HFFc6 (cell line): ENCODE measurements around the gene PSTPIP1. TPM values are rescaled to one million over a fixed set of nuclear protein-coding genes. Genes with fewer than 3 reads are reported as not detected.

Experiments used
- DNase-seq: peaks from one replicate; pipeline ENCODE4 v3.0.0-alpha.2; 2018
- H3K27ac Mint-ChIP-seq: 2 replicates; pipeline ENCODE4 v1.8.0; 2020; ENCODE audit warnings: mild to moderate bottlenecking, mixed read lengths
- H3K27me3 Mint-ChIP-seq: 2 replicates; pipeline ENCODE4 v1.8.0; 2021; ENCODE audit warnings: mild to moderate bottlenecking, moderate library complexity, mixed read lengths; ENCODE audit not compliant: insufficient read depth
- H3K36me3 Mint-ChIP-seq: 2 replicates; pipeline ENCODE4 v1.8.0; 2021; ENCODE audit warnings: low read depth, mixed read lengths
- H3K4me1 Mint-ChIP-seq: 2 replicates; pipeline ENCODE4 v1.8.0; 2020; ENCODE audit warnings: low read depth, mixed read lengths
- H3K4me3 Mint-ChIP-seq: 2 replicates; pipeline ENCODE4 v1.8.0; 2020; ENCODE audit warnings: mild to moderate bottlenecking, moderate library complexity, mixed read lengths
- H3K9me3 Mint-ChIP-seq: 2 replicates; pipeline ENCODE4 v1.8.0; 2020; ENCODE audit warnings: mild to moderate bottlenecking, mixed read lengths
- CTCF ChIP-seq: fragments of 200-600 bp; sonication (generic); IDR thresholded peaks from 2 replicates; pipeline ENCODE4 v1.5.0; 2021; ENCODE audit warnings: antibody characterized with exemption, mild to moderate bottlenecking
- long read RNA-seq: library from polyadenylated mRNA; unstranded; transcript quantifications from one replicate; pipeline ENCODE4 v2.0.0, GENCODE V29; 2019
- total RNA-seq, 6 experiments: library from RNA; stranded (reverse); fragmentation: NEBNext Ultra II Directional; extraction: Animal tissue kit (Norgen Biotek cat#: 25700); gene quantifications; 2 replicates in 1 of 6; 3 replicates in 5 of 6; pipeline ENCODE4 v1.2.3, GENCODE V29; 2021

Gene PSTPIP1
- total RNA-seq: under 1 TPM in 2 of 6 experiments, not detected in 4; 0.16 to 0.38 TPM
- long read RNA-seq: 0 reads

- no peak for DNase-seq
- Mint-ChIP-seq H3K27ac (no peak within 1 kb of the TSS; the same call in 1 of the 2 replicates), H3K36me3 (no peaks in the 10 kb centered on the region), H3K4me1 (peaks cover 8% of the 10 kb centered on the region; the same call in 1 of the 2 replicates), H3K27me3 (peaks cover 23% of the 10 kb centered on the region), H3K9me3 (no peaks in the 10 kb centered on the region), H3K4me3 (no peak within 1 kb of the TSS)
- TF ChIP-seq CTCF: no peak
These were observed at the start of gene PSTPIP1 for GRCh38 chr15:76994971-76995945. Gene PSTPIP1 (plus strand): TSS chr15:76995126. CDS start chr15:76995574, 448 bp downstream.

- TF ChIP-seq CTCF: no peak
- no peak overlapping the region for H3K27ac Mint-ChIP-seq
- H3K4me3 Mint-ChIP-seq: no peak overlapping the region
- no peak for DNase-seq
- no peaks in the 10 kb centered on the region for H3K4me1 Mint-ChIP-seq
- H3K36me3 Mint-ChIP-seq: peaks cover 24% of the 10 kb centered on the region
- H3K27me3 Mint-ChIP-seq: no peaks in the 10 kb centered on the region
- H3K9me3 Mint-ChIP-seq: no peaks in the 10 kb centered on the region
These were observed 49.3 kb upstream of the PSTPIP1 start for GRCh38 chr15:76945494-76946093.

GRCh38 chr15:76947454-76947853 lies 47.5 kb upstream of the PSTPIP1 start:
- H3K9me3 Mint-ChIP-seq: no peaks in the 10 kb centered on the region
- no peak overlapping the region for H3K4me3 Mint-ChIP-seq
- no peak overlapping the region for H3K27ac Mint-ChIP-seq
- H3K36me3 Mint-ChIP-seq: peaks cover 24% of the 10 kb centered on the region
- DNase-seq: no peak
- no peaks in the 10 kb centered on the region for H3K27me3 Mint-ChIP-seq
- H3K4me1 Mint-ChIP-seq: no peaks in the 10 kb centered on the region
- no peak for TF ChIP-seq CTCF

- DNase-seq: no peak
- Mint-ChIP-seq H3K9me3 (no peaks in the 10 kb centered on the region), H3K36me3 (peaks cover 6% of the 10 kb centered on the region), H3K27me3 (no peaks in the 10 kb centered on the region), H3K27ac (no peak overlapping the region), H3K4me3 (no peak overlapping the region), H3K4me1 (no peaks in the 10 kb centered on the region)
- no peak for TF ChIP-seq CTCF
These were observed 43.7 kb upstream of the PSTPIP1 start for GRCh38 chr15:76951220-76951619.

GRCh38 chr15:76953913-76954312 lies 41.0 kb upstream of the PSTPIP1 start:
- H3K27me3 Mint-ChIP-seq: peaks cover 1% of the 10 kb centered on the region; the same call in 1 of the 2 replicates
- DNase-seq: no peak
- TF ChIP-seq CTCF: no peak
- no peaks in the 10 kb centered on the region for H3K36me3 Mint-ChIP-seq
- no peak overlapping the region for H3K27ac Mint-ChIP-seq
- no peak overlapping the region for H3K4me3 Mint-ChIP-seq
- no peaks in the 10 kb centered on the region for H3K9me3 Mint-ChIP-seq
- no peaks in the 10 kb centered on the region for H3K4me1 Mint-ChIP-seq
